Stimulated activated CD4-positive, alpha-beta T cell treated with anti-CD3 and anti-CD28 coated beads, Interleukin-2, amount 100 ng/mL, for 24 hours (primary cell): ENCODE data around the gene MXRA8.
A peak's percentile ranks its signal among the peaks of the same experiment; 100 is the strongest.

Experiments used
- DNase-seq, 2 donors: peaks; one replicate each; pipeline ENCODE4 v3.0.0-alpha.2; 2020

Gene MXRA8

GRCh38 chr1:1365875-1366698, 7.7 kb upstream of the MXRA8 start:
- no peak for DNase-seq

GRCh38 chr1:1364266-1364665, 5.9 kb upstream of the MXRA8 start:
- DNase-seq = no peak

- no peak for DNase-seq
These were observed 3.6 kb upstream of the MXRA8 start for GRCh38 chr1:1361982-1362423.

- DNase-seq = no peak
These were observed 3.1 kb upstream of the MXRA8 start for GRCh38 chr1:1361233-1361981.

- DNase-seq = no peak
These were observed 2.3 kb upstream of the MXRA8 start for GRCh38 chr1:1360506-1361169.

GRCh38 chr1:1359664-1360468, 1.5 kb upstream of the MXRA8 start:
- no peak for DNase-seq

GRCh38 chr1:1359308-1359663, 931 bp upstream of the MXRA8 start:
- DNase-seq = no peak

- no peak for DNase-seq
These were observed 403 bp downstream of the MXRA8 start for GRCh38 chr1:1357871-1358432.

GRCh38 chr1:1356796-1357401, 1.5 kb downstream of the MXRA8 start:
- DNase-seq = no peak

- no peak for DNase-seq
These were observed 2.1 kb downstream of the MXRA8 start for GRCh38 chr1:1356166-1356795.

- DNase-seq = peak in 1 of 2 donors; percentile 40
These were observed 2.9 kb downstream of the MXRA8 start for GRCh38 chr1:1355416-1355815.

GRCh38 chr1:1354271-1355247, 3.8 kb downstream of the MXRA8 start:
- peak in 1 of 2 donors; percentile 35 for DNase-seq

- DNase-seq = no peak
These were observed 4.8 kb downstream of the MXRA8 start for GRCh38 chr1:1353389-1354151.

- DNase-seq = no peak
These were observed 5.5 kb downstream of the MXRA8 start for GRCh38 chr1:1352786-1353388.

- no peak for DNase-seq
These were observed 6.6 kb downstream of the MXRA8 start for GRCh38 chr1:1351511-1352427.

GRCh38 chr1:1349256-1350012, 8.9 kb downstream of the MXRA8 start, which contains the start of gene DVL1:
TSS of gene DVL1 (minus strand) at chr1:1349418. CDS start at chr1:1349065, 353 bp downstream.
- DNase-seq = peak; percentile 74 to 76
